ENCODE data around the gene EZR. TPM values are rescaled to one million over a fixed set of nuclear protein-coding genes. Genes with fewer than 3 reads are reported as not detected.
A peak's percentile ranks its signal among the peaks of the same experiment; 100 is the strongest.

EZR gene
- polyA plus RNA-seq, 3 donors: 68.1 to 95.8 (median 86.3) TPM

DNA sequence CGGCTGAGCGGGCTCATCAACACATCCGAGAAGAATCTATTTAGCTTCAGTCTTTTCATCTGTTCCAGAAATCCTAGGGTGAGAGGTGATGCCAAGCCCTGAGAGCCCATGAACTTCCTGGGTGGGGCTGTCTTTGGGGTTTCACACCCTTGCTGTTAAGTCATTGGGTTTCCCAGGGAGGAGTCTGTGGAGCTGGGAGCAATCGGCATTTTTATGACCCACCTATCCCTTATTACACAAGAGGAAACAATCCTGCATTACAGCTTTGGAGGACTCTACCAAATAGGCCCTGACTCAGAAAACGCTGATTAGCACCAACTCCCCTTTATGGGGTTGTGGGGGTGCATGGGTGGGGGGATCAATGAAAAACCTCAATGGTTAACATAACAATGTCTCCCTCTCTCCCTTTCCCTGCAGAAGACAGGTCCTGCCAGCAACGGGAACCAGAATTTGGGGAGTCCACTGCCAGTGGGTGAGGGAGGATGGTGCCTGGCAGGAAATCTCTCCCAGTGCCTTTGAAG is 46.3 kb downstream of the EZR start:
- no peaks in the 10 kb centered on the region for H3K4me1 ChIP-seq (ENCODE audit: control insufficient read depth in 1 of 2, insufficient read depth in 2 of 2, low read length in 2 of 2)
- WGBS (ENCODE audit: insufficient coverage): no CpG with 5 or more reads among the region's 6 CpGs
- Mint-ChIP-seq H3K9me3 (no peaks in the 10 kb centered on the region), H3K27me3 (ENCODE audit: low read depth in 3 of 3) (no peaks in the 10 kb centered on the region), H3K4me3 (no peak overlapping the region), H3K4me1 (peaks cover 3% of the 10 kb centered on the region), H3K27ac (peak overlapping the region in 5 of 7 donors; percentile 44 to 85 (median 71)), H3K36me3 (peaks cover 97 to 99% of the 10 kb centered on the region in 2 donors)
- no peak for TF ChIP-seq CTCF (IDR thresholded peaks at IDR 0.05)
- H3K9ac ChIP-seq (ENCODE audit: insufficient read depth, low read length, poor library complexity, severe bottlenecking): no peak overlapping the region
- H4K20me1 ChIP-seq (ENCODE audit: insufficient read depth, low read length): peaks cover 70% of the 10 kb centered on the region
- no peaks in the 10 kb centered on the region for H3K9me3 ChIP-seq (replicated peaks in 1 of 2; ENCODE audit: control insufficient read depth in 1 of 2, insufficient read depth in 1 of 2, low read length in 2 of 2)
- H3K36me3 ChIP-seq (replicated peaks in 1 of 2; ENCODE audit: control insufficient read depth in 1 of 2, insufficient read depth in 2 of 2, low read length in 2 of 2): peaks cover 94 to 100% of the 10 kb centered on the region in 2 donors
- H3K4me3 ChIP-seq (replicated peaks in 1 of 3; ENCODE audit: low read depth in 2 of 3, low read length in 3 of 3): no peak overlapping the region
- peak in 1 of 3 donors; percentile 32 for DNase-seq
- intact Hi-C loops (cut with micrococcal nuclease): loop anchor here in 1 of 2 donors (10.0 kb wide), 1 partner anchor 68 kb away; no protein-coding TSS in a partner anchor
- H3K27ac ChIP-seq (ENCODE audit: low read depth in 1 of 2, low read length in 2 of 2): peak overlapping the region in 1 of 2 donors; percentile 34
- H2AFZ ChIP-seq (ENCODE audit: insufficient read depth, low read depth, low read length, poor library complexity, severe bottlenecking): no peak overlapping the region
- no peaks in the 10 kb centered on the region for H3K79me2 ChIP-seq (ENCODE audit: insufficient read depth, low read length)
- H3K27me3 ChIP-seq (ENCODE audit: control insufficient read depth in 2 of 2, insufficient read depth in 2 of 2, low read length in 2 of 2): no peaks in the 10 kb centered on the region
- no peak overlapping the region for H3K4me2 ChIP-seq (replicated peaks; ENCODE audit: extremely low read depth, low read length, poor library complexity, severe bottlenecking)

- Mint-ChIP-seq H3K9me3 (no peaks in the 10 kb centered on the region), H3K4me3 (no peak overlapping the region), H3K27ac (peak overlapping the region in 3 of 7 donors; percentile 1 to 80 (median 59)), H3K36me3 (peaks cover 96 to 99% of the 10 kb centered on the region in 2 donors), H3K4me1 (peaks cover 3% of the 10 kb centered on the region), H3K27me3 (ENCODE audit: low read depth in 3 of 3) (no peaks in the 10 kb centered on the region)
- H3K9ac ChIP-seq (ENCODE audit: insufficient read depth, low read length, poor library complexity, severe bottlenecking): no peak overlapping the region
- intact Hi-C loops (cut with micrococcal nuclease): loop anchor here in 1 of 2 donors (10.0 kb wide), 1 partner anchor 67 kb away; no protein-coding TSS in a partner anchor
- H3K4me1 ChIP-seq (ENCODE audit: control insufficient read depth in 1 of 2, insufficient read depth in 2 of 2, low read length in 2 of 2): no peaks in the 10 kb centered on the region
- H3K79me2 ChIP-seq (ENCODE audit: insufficient read depth, low read length): no peaks in the 10 kb centered on the region
- H4K20me1 ChIP-seq (ENCODE audit: insufficient read depth, low read length): peaks cover 64% of the 10 kb centered on the region
- no peak overlapping the region for H3K4me2 ChIP-seq (replicated peaks; ENCODE audit: extremely low read depth, low read length, poor library complexity, severe bottlenecking)
- H3K4me3 ChIP-seq (replicated peaks in 1 of 3; ENCODE audit: low read depth in 2 of 3, low read length in 3 of 3): no peak overlapping the region
- H3K27ac ChIP-seq (ENCODE audit: low read depth in 1 of 2, low read length in 2 of 2): no peak overlapping the region
- H3K9me3 ChIP-seq (replicated peaks in 1 of 2; ENCODE audit: control insufficient read depth in 1 of 2, insufficient read depth in 1 of 2, low read length in 2 of 2): no peaks in the 10 kb centered on the region
- DNase-seq: no peak
- TF ChIP-seq CTCF (IDR thresholded peaks at IDR 0.05): no peak
- 99% methylated on average over 11 of the region's 11 CpGs for WGBS (ENCODE audit: insufficient coverage)
- H3K27me3 ChIP-seq (ENCODE audit: control insufficient read depth in 2 of 2, insufficient read depth in 2 of 2, low read length in 2 of 2): no peaks in the 10 kb centered on the region
- peaks cover 96 to 100% of the 10 kb centered on the region in 2 donors for H3K36me3 ChIP-seq (replicated peaks in 1 of 2; ENCODE audit: control insufficient read depth in 1 of 2, insufficient read depth in 2 of 2, low read length in 2 of 2)
- no peak overlapping the region for H2AFZ ChIP-seq (ENCODE audit: insufficient read depth, low read depth, low read length, poor library complexity, severe bottlenecking)
Observed at GRCh38 chr6:158772172-158772571, 47.0 kb downstream of the EZR start.
